ENCODE data around the gene IPO4. TPM values are rescaled to one million over a fixed set of nuclear protein-coding genes. Genes with fewer than 3 reads are reported as not detected.

IPO4 gene
- total and polyA plus RNA-seq, 2 of the 13 experiments (the other 11 are each of a cell fraction or from before 2014, with no cell fraction given) = 39.0 to 179 TPM

DNA sequence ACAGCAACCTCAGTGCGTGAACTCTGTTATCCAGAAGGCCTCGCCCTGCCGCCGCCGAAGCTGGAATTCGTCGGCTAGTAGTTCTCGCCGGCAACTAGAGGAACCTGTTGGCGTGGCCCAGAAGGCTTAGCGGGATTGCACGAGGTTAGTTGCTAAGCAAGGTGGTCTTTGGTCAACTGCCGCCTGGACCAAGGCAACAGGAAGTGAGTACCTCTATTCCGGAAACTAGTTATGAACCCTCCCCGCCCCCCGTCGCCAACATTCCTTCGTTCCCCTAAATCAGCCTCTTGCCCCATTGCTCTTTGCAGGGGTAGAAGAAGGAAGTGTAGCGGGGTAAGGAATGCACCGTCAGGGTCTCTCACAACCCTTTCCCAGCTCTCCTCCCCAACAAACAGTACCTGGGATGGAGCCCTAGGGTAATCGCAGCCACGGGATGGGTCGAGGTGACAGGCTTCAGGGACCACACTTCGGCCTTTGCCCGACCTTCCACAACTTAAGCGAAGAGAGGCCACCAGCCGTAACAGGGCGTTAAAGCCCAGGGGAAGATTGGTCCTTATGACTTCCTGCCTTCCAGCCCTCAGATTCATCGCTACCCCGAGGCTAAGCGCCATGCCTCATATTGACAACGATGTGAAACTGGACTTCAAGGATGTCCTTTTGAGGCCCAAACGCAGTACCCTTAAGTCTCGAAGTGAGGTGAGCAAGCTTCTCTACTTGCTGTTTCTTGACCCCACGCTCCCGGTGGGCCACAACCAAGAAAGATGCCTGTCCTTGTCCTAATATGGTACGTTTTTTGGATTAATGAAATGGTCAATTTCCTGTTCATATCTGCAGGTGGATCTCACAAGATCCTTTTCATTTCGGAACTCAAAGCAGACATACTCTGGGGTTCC, 44.3 kb upstream of the IPO4 start, which contains the start of gene GMPR2 (continued):
- peak; percentile 88 for TF ChIP-seq IKZF5 (CRISPR knock-in tag; IDR thresholded peaks at IDR 0.05)
- TF ChIP-seq THAP7 (CRISPR knock-in tag; IDR thresholded peaks at IDR 0.05) = peak; percentile 76
- TF ChIP-seq E2F5 (CRISPR knock-in tag; conservative IDR thresholded peaks at IDR 0.05) = peak; percentile 52; the same call in 1 of the 2 replicates
- TF ChIP-seq STAG1 (CRISPR knock-in tag; IDR thresholded peaks at IDR 0.05) = no peak; the same call in 1 of the 2 replicates
- TF ChIP-seq ZNF253 (CRISPR knock-in tag; IDR thresholded peaks at IDR 0.05; ENCODE audit: borderline replicate concordance) = no peak; the same call in 1 of the 2 replicates
- TF ChIP-seq RBM39 (IDR thresholded peaks at IDR 0.05; ENCODE audit: low read depth, low read length, poor library complexity, severe bottlenecking) = peak; percentile 9
- TF ChIP-seq ZNF20 (CRISPR knock-in tag; IDR thresholded peaks at IDR 0.05) = 0 out of 2 replicates have a peak, but pooled peaks have one; percentile 17
- TF ChIP-seq NR2F1 (CRISPR knock-in tag; IDR thresholded peaks at IDR 0.05) = no peak; a peak in 1 of 4 replicates
- no peak for TF ChIP-seq CCDC6 (CRISPR knock-in tag; IDR thresholded peaks at IDR 0.05)
- TF ChIP-seq LBX2 (CRISPR knock-in tag; IDR thresholded peaks at IDR 0.05; ENCODE audit: borderline replicate concordance) = peak; percentile 37; the same call in 1 of the 2 replicates
- peak; percentile 98; the same call in 1 of the 2 replicates for TF ChIP-seq HMGA1 (CRISPR knock-in tag; conservative IDR thresholded peaks at IDR 0.05)
- peak; percentile 68; the same call in 1 of the 2 replicates for TF ChIP-seq PHF21A (CRISPR knock-in tag; IDR thresholded peaks at IDR 0.05)
- no peak for TF ChIP-seq CEBPB (IDR thresholded peaks at IDR 0.05; ENCODE audit: borderline replicate concordance, low read depth, low read length)
- peak; percentile 32; the same call in 1 of the 2 replicates for TF ChIP-seq HHEX (CRISPR knock-in tag; IDR thresholded peaks at IDR 0.05)
- TF ChIP-seq, protein P1, sequence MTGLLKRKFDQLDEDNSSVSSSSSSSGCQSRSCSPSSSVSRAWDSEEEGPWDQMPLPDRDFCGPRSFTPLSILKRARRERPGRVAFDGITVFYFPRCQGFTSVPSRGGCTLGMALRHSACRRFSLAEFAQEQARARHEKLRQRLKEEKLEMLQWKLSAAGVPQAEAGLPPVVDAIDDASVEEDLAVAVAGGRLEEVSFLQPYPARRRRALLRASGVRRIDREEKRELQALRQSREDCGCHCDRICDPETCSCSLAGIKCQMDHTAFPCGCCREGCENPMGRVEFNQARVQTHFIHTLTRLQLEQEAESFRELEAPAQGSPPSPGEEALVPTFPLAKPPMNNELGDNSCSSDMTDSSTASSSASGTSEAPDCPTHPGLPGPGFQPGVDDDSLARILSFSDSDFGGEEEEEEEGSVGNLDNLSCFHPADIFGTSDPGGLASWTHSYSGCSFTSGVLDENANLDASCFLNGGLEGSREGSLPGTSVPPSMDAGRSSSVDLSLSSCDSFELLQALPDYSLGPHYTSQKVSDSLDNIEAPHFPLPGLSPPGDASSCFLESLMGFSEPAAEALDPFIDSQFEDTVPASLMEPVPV (CRISPR knock-in tag; IDR thresholded peaks at IDR 0.05) = peak; percentile 87
- TF ChIP-seq ZNF274 (CRISPR knock-in tag; IDR thresholded peaks at IDR 0.05) = peak; percentile 80
- peak; percentile 57; the same call in 1 of the 2 replicates for TF ChIP-seq ZNF446 (CRISPR knock-in tag; IDR thresholded peaks at IDR 0.05)
- peak; percentile 64; the same call in 1 of the 2 replicates for TF ChIP-seq NFE2L1 (CRISPR knock-in tag; IDR thresholded peaks at IDR 0.05; ENCODE audit: borderline replicate concordance)
- no peak for TF ChIP-seq ADNP (CRISPR knock-in tag; IDR thresholded peaks at IDR 0.05)
- no peak; the same call in 1 of the 2 replicates for TF ChIP-seq CBFB (CRISPR knock-in tag; IDR thresholded peaks at IDR 0.05)
- no peak; the same call in 1 of the 2 replicates for TF ChIP-seq ZNF570 (CRISPR knock-in tag; IDR thresholded peaks at IDR 0.05; ENCODE audit: borderline replicate concordance)
- TF ChIP-seq ZBTB44 (CRISPR knock-in tag; IDR thresholded peaks at IDR 0.05) = no peak; the same call in none of the 2 replicates

Data from HepG2 (cell line).